Measurements from ENCODE around the gene COX5B.
"Not testable (repeated sequence)": the region's sequence is repeated elsewhere in the genome, so short reads cannot be mapped to it uniquely, and the experiment has no call there.

The COX5B gene

GRCh38 chr2:97673182-97673914 lies 27.5 kb downstream of the COX5B start:
- no peak for DNase-seq (ENCODE audit: low read depth, low spot score)

GRCh38 chr2:97673915-97674283 lies 28.0 kb downstream of the COX5B start:
- no peak for DNase-seq (ENCODE audit: low read depth, low spot score)

GRCh38 chr2:97675430-97676113 lies 29.7 kb downstream of the COX5B start:
- no peak for DNase-seq (ENCODE audit: low read depth, low spot score)

GRCh38 chr2:97676620-97677019 lies 30.8 kb downstream of the COX5B start:
- DNase-seq (ENCODE audit: low read depth, low spot score): no peak

GRCh38 chr2:97677480-97677879 lies 31.6 kb downstream of the COX5B start:
- DNase-seq (ENCODE audit: low read depth, low spot score): no peak

- DNase-seq (ENCODE audit: low read depth, low spot score): no peak
These were observed 32.4 kb downstream of the COX5B start for GRCh38 chr2:97678298-97678697.

- not testable (repeated sequence) for DNase-seq (ENCODE audit: low read depth, low spot score)
These were observed 41.4 kb downstream of the COX5B start for GRCh38 chr2:97687235-97687634.

- DNase-seq (ENCODE audit: low read depth, low spot score): no peak
These were observed 42.4 kb downstream of the COX5B start for GRCh38 chr2:97688062-97688827.

GRCh38 chr2:97691166-97691565 lies 45.3 kb downstream of the COX5B start:
- peak; percentile 30 for DNase-seq (ENCODE audit: low read depth, low spot score)

- DNase-seq (ENCODE audit: low read depth, low spot score): no peak
These were observed 47.6 kb downstream of the COX5B start for GRCh38 chr2:97693476-97693875.

- DNase-seq (ENCODE audit: low read depth, low spot score): no peak
These were observed 49.9 kb downstream of the COX5B start for GRCh38 chr2:97695744-97696143.

- DNase-seq (ENCODE audit: low read depth, low spot score): peak; percentile 30
These were observed 51.7 kb downstream of the COX5B start for GRCh38 chr2:97697252-97698235.
